B cell (primary cell): ENCODE measurements around the gene FAHD2A. TPM values are rescaled to one million over a fixed set of nuclear protein-coding genes. Genes with fewer than 3 reads are reported as not detected.
"Not testable (repeated sequence)": the region's sequence is repeated elsewhere in the genome, so short reads cannot be mapped to it uniquely, and the experiment has no call there.

Source experiments
- ATAC-seq: fragments of 200-7000 bp; cut with Tn5 transposase; one replicate; pipeline ENCODE4 v1.10.0; 2021; ENCODE audit warnings: low read depth, mild to moderate bottlenecking, moderate number of reproducible peaks, moderate library complexity
- CTCF ChIA-PET: fragments of 350-600 bp; sonication (Branson Sonifier 250); formaldehyde crosslinking; loops from one replicate; lab custom pipeline; 2021; ENCODE audit warnings: antibody characterized with exemption, inconsistent platforms; lab: Charles Lee
- POLR2A ChIA-PET: fragments of 350-600 bp; sonication (Branson Sonifier 250); formaldehyde crosslinking; loops from one replicate; lab custom pipeline; 2021; ENCODE audit warnings: antibody characterized with exemption; lab: Charles Lee
- DNase-seq: peaks from one replicate; pipeline ENCODE4 v3.0.0; 2013
- H2AFZ ChIP-seq: 2 replicates; pipeline ENCODE4 v1.6.1; 2012; ENCODE audit warnings: mild to moderate bottlenecking, low read depth, low read length; ENCODE audit not compliant: insufficient read depth, poor library complexity, severe bottlenecking
- H3K27ac ChIP-seq, 2 donors: 1 replicate in 1 of 2; 2 replicates in 1 of 2; pipeline ENCODE4 v1.5.1; 2012 to 2013; ENCODE audit warnings: low read length in 2 of 2, mild to moderate bottlenecking in 2 of 2, moderate library complexity in 1 of 2
- H3K27me3 ChIP-seq, 4 experiments: fragments of 200-600 bp in 1 of 4; sonication (generic) in 1 of 4; replicated peaks in 1 of 4; 1 replicate in 2 of 4; 2 replicates in 2 of 4; pipeline versions ENCODE4 v1.6.1 to v1.7.0; 2013 to 2016; ENCODE audit warnings: low read length in 3 of 4, mild to moderate bottlenecking in 2 of 4, mixed read lengths in 1 of 4, moderate library complexity in 1 of 4; ENCODE audit not compliant: insufficient read depth in 4 of 4, control insufficient read depth in 3 of 4; ENCODE audit errors: control extremely low read depth in 1 of 4
- H3K36me3 ChIP-seq, 2 experiments: replicated peaks in 1 of 2; 1 replicate in 1 of 2; 2 replicates in 1 of 2; pipeline versions ENCODE4 v1.6.1 to v1.7.1; 2013; ENCODE audit warnings: low read length in 1 of 2; ENCODE audit not compliant: insufficient read depth in 2 of 2, control insufficient read depth in 1 of 2; ENCODE audit errors: control extremely low read depth in 1 of 2, extremely low read depth in 1 of 2
- H3K4me1 ChIP-seq, 2 donors: fragments of 200-600 bp in 1 of 2; sonication (generic) in 1 of 2; 1 replicate in 1 of 2; 2 replicates in 1 of 2; pipeline versions ENCODE4 v1.5.1 to v1.6.1; 2013 to 2017; ENCODE audit warnings: low read length in 2 of 2; ENCODE audit not compliant: control insufficient read depth in 2 of 2, insufficient read depth in 2 of 2
- H3K4me2 ChIP-seq: replicated peaks from 2 replicates; pipeline ENCODE3; 2012; ENCODE audit warnings: mild to moderate bottlenecking, low read depth, low read length; ENCODE audit not compliant: poor library complexity, severe bottlenecking
- H3K4me3 ChIP-seq, 5 experiments: fragments of 200-600 bp in 1 of 5; sonication (generic) in 1 of 5; 1 replicate in 3 of 5; 2 replicates in 2 of 5; pipeline versions ENCODE4 v1.5.1 to v1.7.0; 2011 to 2016; ENCODE audit warnings: low read length in 4 of 5, mild to moderate bottlenecking in 4 of 5, low read depth in 2 of 5, control low read depth in 1 of 5, moderate library complexity in 1 of 5; ENCODE audit not compliant: insufficient read depth in 1 of 5; ENCODE audit errors: control extremely low read depth in 1 of 5, extremely low read depth in 1 of 5
- H3K79me2 ChIP-seq: fragments of 200-600 bp; sonication (generic); one replicate; pipeline ENCODE4 v1.6.0; 2016; ENCODE audit warnings: low read length; ENCODE audit not compliant: control insufficient read depth, insufficient read depth
- H3K9ac ChIP-seq: fragments of 200-600 bp; sonication (generic); 2 replicates; pipeline ENCODE4 v1.6.1; 2017; ENCODE audit warnings: mild to moderate bottlenecking, low read length, moderate library complexity
- H3K9me3 ChIP-seq, 3 donors: one replicate each; pipeline versions ENCODE4 v1.6.1 to v1.7.1; 2013; ENCODE audit warnings: low read length in 2 of 3; ENCODE audit not compliant: control insufficient read depth in 2 of 3, insufficient read depth in 1 of 3; ENCODE audit errors: control extremely low read depth in 1 of 3
- H4K20me1 ChIP-seq: 2 replicates; pipeline ENCODE4 v1.6.0; 2012; ENCODE audit warnings: mild to moderate bottlenecking, low read length; ENCODE audit not compliant: insufficient read depth, control insufficient read depth, poor library complexity, severe bottlenecking
- H3K27ac Mint-ChIP-seq: one replicate; pipeline ENCODE4 v1.8.0; 2021; ENCODE audit warnings: mixed read lengths
- H3K27me3 Mint-ChIP-seq: one replicate; pipeline ENCODE4 v1.8.0; 2021; ENCODE audit warnings: mixed read lengths
- H3K4me1 Mint-ChIP-seq: one replicate; pipeline ENCODE4 v1.8.0; 2021; ENCODE audit warnings: mixed read lengths
- H3K4me3 Mint-ChIP-seq: one replicate; pipeline ENCODE4 v1.8.0; 2021; ENCODE audit warnings: mixed read lengths
- H3K9me3 Mint-ChIP-seq: one replicate; pipeline ENCODE4 v1.8.0; 2022; ENCODE audit warnings: mixed read lengths; ENCODE audit not compliant: insufficient read depth
- CTCF ChIP-seq: fragments of 200-600 bp; IDR thresholded peaks from one replicate; pipeline ENCODE4 v1.8.0; 2022; ENCODE audit warnings: antibody characterized with exemption, mild to moderate bottlenecking
- WGBS: methylation state at CpG from one replicate; pipeline ENCODE4 v1.1.5; 2013; ENCODE audit warnings: missing lambda C conversion rate; ENCODE audit not compliant: insufficient coverage; 5-methylcytosine and 5-hydroxymethylcytosine counted together
- intact Hi-C: fragments of 100-400 bp; cut with micrococcal nuclease; formaldehyde crosslinking; loops from one replicate; pipeline ENCODE4 v1.10.0; 2022
- polyA plus RNA-seq: library from polyadenylated mRNA; depleted of rRNA; stranded (reverse); fragments of >200 nt; gene quantifications from 2 replicates; pipeline ENCODE4 v1.2.3, GENCODE V29; 2012
- total RNA-seq, 2 donors: library from RNA; stranded (reverse); fragments of 120-200 nt in 1 of 2; gene quantifications; 1 replicate in 1 of 2; 2 replicates in 1 of 2; pipeline versions ENCODE4 v1.2.3 to v1.2.4, GENCODE V29; 2013 to 2022

The FAHD2A gene
- total and polyA plus RNA-seq, 2 donors (not counting 1 experiment from before 2014, with no cell fraction given) = 18.3 to 22.9 TPM

- H3K4me1 ChIP-seq, H3K79me2 ChIP-seq, H3K36me3 ChIP-seq, H3K27me3 Mint-ChIP-seq, POLR2A ChIA-PET, H3K4me2 ChIP-seq, H3K27ac Mint-ChIP-seq, H3K9ac ChIP-seq, H3K27ac ChIP-seq, intact Hi-C loops, H3K4me3 Mint-ChIP-seq, H3K4me1 Mint-ChIP-seq, H3K9me3 ChIP-seq, H3K9me3 Mint-ChIP-seq, H3K4me3 ChIP-seq, H4K20me1 ChIP-seq, H2AFZ ChIP-seq, H3K27me3 ChIP-seq: not testable (repeated sequence)
- DNase-seq (peak; percentile 57), ATAC-seq (peak; percentile 63)
- no CpG with 5 or more reads among the region's 9 CpGs for WGBS
- TF ChIP-seq CTCF = peak; percentile 73
- CTCF ChIA-PET = interaction anchor here (0.8 to 1.8 kb wide), 2 partner anchors 12 to 13 kb away, joined by 3 to 4 read pairs; partner anchors contain the start of gene FAHD2A
Measured at GRCh38 chr2:95414015-95414594, 11.6 kb downstream of the FAHD2A start.

- H2AFZ ChIP-seq, H3K9me3 ChIP-seq, H3K4me2 ChIP-seq, H3K4me3 ChIP-seq, H3K4me3 Mint-ChIP-seq, H3K27me3 ChIP-seq, CTCF ChIA-PET, H3K36me3 ChIP-seq, H3K9ac ChIP-seq, DNase-seq, intact Hi-C loops, H3K4me1 ChIP-seq, H3K9me3 Mint-ChIP-seq, H3K4me1 Mint-ChIP-seq, H3K79me2 ChIP-seq, POLR2A ChIA-PET, H3K27ac ChIP-seq, ATAC-seq, H3K27me3 Mint-ChIP-seq, H4K20me1 ChIP-seq, H3K27ac Mint-ChIP-seq: not testable (repeated sequence)
- WGBS = 100% methylated on average over 1 of the region's 3 CpGs
Measured at GRCh38 chr2:95415138-95415537, 12.6 kb downstream of the FAHD2A start.

- not testable (repeated sequence) for H4K20me1 ChIP-seq
Measured at GRCh38 chr2:95415561-95415960, 13.1 kb downstream of the FAHD2A start.

More at GRCh38 chr2:95415561-95415960, 13.1 kb downstream of the FAHD2A start:
- WGBS = over 99% methylated on average over 10 of the region's 16 CpGs
- H3K4me1 ChIP-seq, CTCF ChIA-PET, H3K79me2 ChIP-seq, H3K9ac ChIP-seq, H3K36me3 ChIP-seq, H3K27ac Mint-ChIP-seq, H3K4me3 ChIP-seq, POLR2A ChIA-PET, DNase-seq, H3K9me3 ChIP-seq, H3K27ac ChIP-seq, H3K27me3 Mint-ChIP-seq, H3K4me2 ChIP-seq, H3K4me3 Mint-ChIP-seq, H3K4me1 Mint-ChIP-seq, H2AFZ ChIP-seq, H3K9me3 Mint-ChIP-seq, intact Hi-C loops, ATAC-seq, H3K27me3 ChIP-seq: not testable (repeated sequence)
